ENCODE data around the gene PAN2.
"Not testable (repeated sequence)": the region's sequence is repeated elsewhere in the genome, so short reads cannot be mapped to it uniquely, and the experiment has no call there.

Gene PAN2

DNA sequence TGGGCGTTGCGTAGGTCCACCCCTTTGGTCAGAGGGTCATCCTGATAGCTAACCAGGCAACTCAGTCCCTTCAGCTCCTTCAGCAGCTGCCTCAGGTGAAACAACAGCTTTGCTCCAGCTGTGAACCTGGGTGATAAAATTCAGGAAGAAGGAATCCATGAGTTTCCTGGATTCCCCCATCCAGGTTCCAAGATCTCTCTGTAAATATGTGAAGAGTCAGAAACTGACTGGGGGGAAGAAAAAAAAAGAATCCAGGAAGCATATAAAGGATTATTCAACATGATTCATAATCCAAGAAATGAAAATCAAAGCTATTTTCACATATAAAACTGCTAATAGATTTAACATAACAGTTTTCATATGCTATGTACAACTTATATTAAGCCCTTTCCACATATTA lies 17.5 kb upstream of the PAN2 start:
- peaks cover 77% of the 10 kb centered on the region for H3K36me3 ChIP-seq (ENCODE audit: insufficient read depth, insufficient read length, low read length)

DNA sequence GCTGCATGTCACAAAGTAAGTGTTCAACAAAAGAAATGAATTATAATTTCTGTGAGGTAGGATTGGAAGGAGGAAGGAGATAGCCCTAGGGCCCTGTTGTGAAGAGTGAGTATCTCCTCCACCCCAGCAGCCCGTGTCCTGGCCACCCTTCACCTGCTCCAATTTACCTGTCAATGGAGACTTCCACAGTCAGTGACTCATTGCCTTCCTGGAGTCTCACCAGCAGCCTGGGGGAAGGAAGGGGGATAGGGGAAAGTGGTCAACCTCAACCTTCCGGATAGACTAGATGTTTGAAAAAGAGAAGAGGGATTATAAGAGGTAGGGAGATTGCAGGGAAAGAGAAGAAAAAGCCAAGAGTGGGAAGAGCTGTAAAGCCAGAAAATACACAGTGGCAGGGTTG lies 16.9 kb upstream of the PAN2 start:
- Histone ChIP-seq H3K4me1 (ENCODE audit: insufficient read depth, insufficient read length) (no peaks in the 10 kb centered on the region), H3K27me3 (ENCODE audit: insufficient read depth, insufficient read length) (no peaks in the 10 kb centered on the region), H3K9me3 (ENCODE audit: insufficient read depth, low read length) (no peaks in the 10 kb centered on the region), H3K36me3 (ENCODE audit: insufficient read depth, insufficient read length, low read length) (peaks cover 77% of the 10 kb centered on the region), H3K9ac (ENCODE audit: insufficient read length, low read depth) (no peak overlapping the region), H3K4me3 (ENCODE audit: insufficient read length, low read depth) (no peak overlapping the region)
- TF ChIP-seq ZNF274 (IDR thresholded peaks at IDR 0.05; ENCODE audit: low read depth, low read length) (no peak), YY1 (IDR thresholded peaks at IDR 0.05; ENCODE audit: insufficient read depth, insufficient read length) (no peak), SUZ12 (IDR thresholded peaks at IDR 0.05; ENCODE audit: extremely low read depth, insufficient read depth, insufficient read length) (no peak)
- no peak for DNase-seq (ENCODE audit: low read depth, low spot score)

More for the DNA sequence above, 17.5 kb upstream of the PAN2 start:
- TF ChIP-seq ZNF274 (IDR thresholded peaks at IDR 0.05; ENCODE audit: low read depth, low read length) (no peak), YY1 (IDR thresholded peaks at IDR 0.05; ENCODE audit: insufficient read depth, insufficient read length) (no peak), SUZ12 (IDR thresholded peaks at IDR 0.05; ENCODE audit: extremely low read depth, insufficient read depth, insufficient read length) (no peak)
- H3K4me1 ChIP-seq (ENCODE audit: insufficient read depth, insufficient read length), result no peaks in the 10 kb centered on the region
- no peaks in the 10 kb centered on the region for H3K27me3 ChIP-seq (ENCODE audit: insufficient read depth, insufficient read length)
- no peak overlapping the region for H3K4me3 ChIP-seq (ENCODE audit: insufficient read length, low read depth)
- no peak for DNase-seq (ENCODE audit: low read depth, low spot score)
- no peaks in the 10 kb centered on the region for H3K9me3 ChIP-seq (ENCODE audit: insufficient read depth, low read length)
- H3K9ac ChIP-seq (ENCODE audit: insufficient read length, low read depth), result no peak overlapping the region

GRCh38 chr12:56348776-56349175 lies 15.0 kb upstream of the PAN2 start:
- Histone ChIP-seq H3K9ac (ENCODE audit: insufficient read length, low read depth) (no peak overlapping the region), H3K27me3 (ENCODE audit: insufficient read depth, insufficient read length) (no peaks in the 10 kb centered on the region), H3K4me3 (ENCODE audit: insufficient read length, low read depth) (no peak overlapping the region), H3K9me3 (ENCODE audit: insufficient read depth, low read length) (no peaks in the 10 kb centered on the region), H3K36me3 (ENCODE audit: insufficient read depth, insufficient read length, low read length) (peaks cover 69% of the 10 kb centered on the region), H3K4me1 (ENCODE audit: insufficient read depth, insufficient read length) (no peaks in the 10 kb centered on the region)
- TF ChIP-seq ZNF274 (IDR thresholded peaks at IDR 0.05; ENCODE audit: low read depth, low read length) (no peak), YY1 (IDR thresholded peaks at IDR 0.05; ENCODE audit: insufficient read depth, insufficient read length) (no peak), SUZ12 (IDR thresholded peaks at IDR 0.05; ENCODE audit: extremely low read depth, insufficient read depth, insufficient read length) (no peak)
- DNase-seq (ENCODE audit: low read depth, low spot score), result no peak

DNA sequence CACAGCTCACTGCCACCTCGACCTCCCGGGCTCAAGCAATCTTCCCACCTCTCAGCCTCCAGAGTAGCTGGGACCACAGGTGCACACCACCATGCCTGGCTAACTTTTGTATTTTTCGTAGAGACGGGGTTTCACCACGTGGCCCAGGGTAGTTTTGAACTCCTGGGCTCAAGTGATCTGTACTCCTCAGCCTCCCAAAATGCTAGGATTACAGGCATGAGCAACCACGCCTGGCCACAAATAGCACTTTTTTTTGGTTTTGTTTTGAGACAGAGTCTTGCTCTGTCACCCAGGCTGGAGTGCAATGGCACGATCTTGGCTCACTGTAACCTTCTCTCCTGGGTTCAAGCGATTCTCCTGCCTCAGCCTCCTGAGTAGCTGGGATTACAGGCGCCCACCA lies 13.5 kb upstream of the PAN2 start:
- not testable (repeated sequence) for H3K9me3 ChIP-seq (ENCODE audit: insufficient read depth, low read length); H3K9ac ChIP-seq (ENCODE audit: insufficient read length, low read depth); H3K27me3 ChIP-seq (ENCODE audit: insufficient read depth, insufficient read length); H3K4me3 ChIP-seq (ENCODE audit: insufficient read length, low read depth); DNase-seq (ENCODE audit: low read depth, low spot score); H3K4me1 ChIP-seq (ENCODE audit: insufficient read depth, insufficient read length)
- H3K36me3 ChIP-seq (ENCODE audit: insufficient read depth, insufficient read length, low read length), result peaks cover 79% of the 10 kb centered on the region

DNA sequence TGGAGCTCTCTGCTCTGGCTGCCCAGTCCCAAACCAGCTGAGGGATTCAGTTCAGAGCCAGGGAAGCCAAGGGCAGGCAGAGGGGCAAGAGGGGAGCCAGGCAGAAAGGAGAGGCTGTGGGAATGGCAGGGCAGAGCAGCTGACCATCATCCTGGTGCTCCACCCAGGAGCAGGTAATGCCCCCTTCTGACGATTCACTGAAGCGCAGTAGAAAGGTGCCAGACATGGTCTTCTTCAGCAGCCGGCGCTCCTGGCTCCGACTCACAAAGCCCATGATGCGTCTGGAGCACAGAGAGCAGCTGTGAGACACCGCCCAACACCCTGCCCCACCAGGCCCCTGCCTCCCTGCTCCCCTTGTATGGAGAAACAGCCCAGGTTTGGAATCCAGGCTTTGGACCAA lies 12.9 kb upstream of the PAN2 start:
- no peaks in the 10 kb centered on the region for H3K9me3 ChIP-seq (ENCODE audit: insufficient read depth, low read length)
- no peak overlapping the region for H3K4me3 ChIP-seq (ENCODE audit: insufficient read length, low read depth)
- DNase-seq (ENCODE audit: low read depth, low spot score), result no peak
- no peak overlapping the region for H3K9ac ChIP-seq (ENCODE audit: insufficient read length, low read depth)
- no peaks in the 10 kb centered on the region for H3K4me1 ChIP-seq (ENCODE audit: insufficient read depth, insufficient read length)
- peaks cover 77% of the 10 kb centered on the region for H3K36me3 ChIP-seq (ENCODE audit: insufficient read depth, insufficient read length, low read length)
- TF ChIP-seq ZNF274 (IDR thresholded peaks at IDR 0.05; ENCODE audit: low read depth, low read length) (no peak), YY1 (IDR thresholded peaks at IDR 0.05; ENCODE audit: insufficient read depth, insufficient read length) (no peak), SUZ12 (IDR thresholded peaks at IDR 0.05; ENCODE audit: extremely low read depth, insufficient read depth, insufficient read length) (no peak)
- H3K27me3 ChIP-seq (ENCODE audit: insufficient read depth, insufficient read length), result no peaks in the 10 kb centered on the region

- H3K27me3 ChIP-seq (ENCODE audit: insufficient read depth, insufficient read length); H3K9ac ChIP-seq (ENCODE audit: insufficient read length, low read depth); DNase-seq (ENCODE audit: low read depth, low spot score); H3K9me3 ChIP-seq (ENCODE audit: insufficient read depth, low read length); H3K4me3 ChIP-seq (ENCODE audit: insufficient read length, low read depth): not testable (repeated sequence)
- Histone ChIP-seq H3K36me3 (ENCODE audit: insufficient read depth, insufficient read length, low read length) (peaks cover 46% of the 10 kb centered on the region), H3K4me1 (ENCODE audit: insufficient read depth, insufficient read length) (peaks cover 13% of the 10 kb centered on the region)
These were observed 8.5 kb upstream of the PAN2 start for GRCh38 chr12:56342290-56342689.

GRCh38 chr12:56341616-56342015 lies 7.8 kb upstream of the PAN2 start:
- no peak overlapping the region for H3K4me3 ChIP-seq (ENCODE audit: insufficient read length, low read depth)
- peaks cover 39% of the 10 kb centered on the region for H3K36me3 ChIP-seq (ENCODE audit: insufficient read depth, insufficient read length, low read length)
- no peak for DNase-seq (ENCODE audit: low read depth, low spot score)
- no peaks in the 10 kb centered on the region for H3K9me3 ChIP-seq (ENCODE audit: insufficient read depth, low read length)
- TF ChIP-seq SUZ12 (IDR thresholded peaks at IDR 0.05; ENCODE audit: extremely low read depth, insufficient read depth, insufficient read length) (no peak), YY1 (IDR thresholded peaks at IDR 0.05; ENCODE audit: insufficient read depth, insufficient read length) (no peak), ZNF274 (IDR thresholded peaks at IDR 0.05; ENCODE audit: low read depth, low read length) (no peak)
- H3K9ac ChIP-seq (ENCODE audit: insufficient read length, low read depth), result no peak overlapping the region
- H3K27me3 ChIP-seq (ENCODE audit: insufficient read depth, insufficient read length), result no peaks in the 10 kb centered on the region
- peaks cover 14% of the 10 kb centered on the region for H3K4me1 ChIP-seq (ENCODE audit: insufficient read depth, insufficient read length)

GRCh38 chr12:56339158-56339422 lies 5.3 kb upstream of the PAN2 start:
- DNase-seq (ENCODE audit: low read depth, low spot score), result no peak
- no peak overlapping the region for H3K4me3 ChIP-seq (ENCODE audit: insufficient read length, low read depth)
- no peaks in the 10 kb centered on the region for H3K27me3 ChIP-seq (ENCODE audit: insufficient read depth, insufficient read length)
- H3K36me3 ChIP-seq (ENCODE audit: insufficient read depth, insufficient read length, low read length), result peaks cover 23% of the 10 kb centered on the region
- H3K9me3 ChIP-seq (ENCODE audit: insufficient read depth, low read length), result no peaks in the 10 kb centered on the region
- no peak for TF ChIP-seq ZNF274 (IDR thresholded peaks at IDR 0.05; ENCODE audit: low read depth, low read length)
- no peak for TF ChIP-seq SUZ12 (IDR thresholded peaks at IDR 0.05; ENCODE audit: extremely low read depth, insufficient read depth, insufficient read length)
- no peak for TF ChIP-seq YY1 (IDR thresholded peaks at IDR 0.05; ENCODE audit: insufficient read depth, insufficient read length)
- H3K4me1 ChIP-seq (ENCODE audit: insufficient read depth, insufficient read length), result peaks cover 16% of the 10 kb centered on the region
- peak overlapping the region; percentile 57 for H3K9ac ChIP-seq (ENCODE audit: insufficient read length, low read depth)

Data from NT2/D1 (cell line).